H54 (cell line): ENCODE results near the gene MYH9.
"Not testable (repeated sequence)": the region's sequence is repeated elsewhere in the genome, so short reads cannot be mapped to it uniquely, and the experiment has no call there.

ENCODE experiments used
- DNase-seq: peaks from one replicate; pipeline ENCODE4 v3.0.0; 2011; ENCODE audit warnings: low spot score, mixed read lengths; ENCODE audit not compliant: insufficient read length
- FAIRE-seq: peaks from 3 replicates; lab custom pipeline; 2011; peaks lifted over from hg19 to GRCh38; lab: Jason Lieb, UNC
- POLR2A ChIP-seq: IDR thresholded peaks from 2 replicates; pipeline ENCODE4 v1.6.1; 2011; ENCODE audit warnings: low read depth, mild to moderate bottlenecking, low read length

The MYH9 gene

GRCh38 chr22:36387959-36388726 is at the start of gene MYH9:
Gene MYH9, minus strand, starts transcription at chr22:36387967. Its CDS starts 38,731 bp downstream, at chr22:36349236.
- FAIRE-seq (peak; percentile 11), DNase-seq (peak; percentile 76)
- no peak for TF ChIP-seq POLR2A

- DNase-seq: no peak
- no peak for TF ChIP-seq POLR2A
- no peak for FAIRE-seq
Measured at GRCh38 chr22:36435516-36436415, 48.0 kb upstream of the MYH9 start.

GRCh38 chr22:36433318-36434231 is 45.8 kb upstream of the MYH9 start:
- FAIRE-seq (no peak), DNase-seq (no peak)
- no peak for TF ChIP-seq POLR2A

GRCh38 chr22:36432592-36433317 is 45.0 kb upstream of the MYH9 start:
- TF ChIP-seq POLR2A: no peak
- DNase-seq (no peak), FAIRE-seq (no peak)

GRCh38 chr22:36431977-36432376 is 44.2 kb upstream of the MYH9 start:
- DNase-seq: no peak
- TF ChIP-seq POLR2A: no peak
- no peak for FAIRE-seq

- no peak for FAIRE-seq
- DNase-seq: no peak
- TF ChIP-seq POLR2A: no peak
Measured at GRCh38 chr22:36430863-36431262, 43.1 kb upstream of the MYH9 start.

GRCh38 chr22:36427952-36428351 is 40.2 kb upstream of the MYH9 start:
- DNase-seq, FAIRE-seq: not testable (repeated sequence)

GRCh38 chr22:36425977-36426523 is 38.3 kb upstream of the MYH9 start:
- no peak for TF ChIP-seq POLR2A
- DNase-seq: no peak
- FAIRE-seq: no peak

- no peak for TF ChIP-seq POLR2A
- FAIRE-seq (no peak), DNase-seq (no peak)
Measured at GRCh38 chr22:36424901-36425579, 37.3 kb upstream of the MYH9 start.

GRCh38 chr22:36424466-36424865 is 36.7 kb upstream of the MYH9 start:
- not testable (repeated sequence) for FAIRE-seq, DNase-seq

GRCh38 chr22:36423461-36424404 is 36.0 kb upstream of the MYH9 start:
- TF ChIP-seq POLR2A: no peak
- no peak for FAIRE-seq
- DNase-seq: no peak
